ENCODE results near the gene ADARB2.
A peak's percentile ranks its signal among the peaks of the same experiment; 100 is the strongest.
"Not testable (repeated sequence)": the region's sequence is repeated elsewhere in the genome, so short reads cannot be mapped to it uniquely, and the experiment has no call there.

Gene ADARB2

DNA sequence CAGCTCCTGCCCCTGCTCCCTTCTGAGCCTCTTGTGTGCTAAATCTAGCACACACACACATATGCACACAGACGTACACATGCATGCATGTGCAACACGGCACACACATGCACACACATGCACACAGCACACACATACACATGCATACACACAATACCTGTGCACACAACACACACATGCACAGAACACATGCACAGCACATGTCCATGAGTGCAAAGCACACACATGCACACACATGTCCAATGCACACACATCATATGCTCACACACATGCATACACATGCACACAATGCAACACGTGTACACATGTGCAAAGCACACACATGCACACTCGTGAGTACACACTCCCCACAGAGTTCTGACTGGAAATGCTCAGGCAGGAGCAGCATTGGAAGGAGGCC is 566.1 kb downstream of the ADARB2 start:
- no peak for DNase-seq (ENCODE audit: low spot score)

DNA sequence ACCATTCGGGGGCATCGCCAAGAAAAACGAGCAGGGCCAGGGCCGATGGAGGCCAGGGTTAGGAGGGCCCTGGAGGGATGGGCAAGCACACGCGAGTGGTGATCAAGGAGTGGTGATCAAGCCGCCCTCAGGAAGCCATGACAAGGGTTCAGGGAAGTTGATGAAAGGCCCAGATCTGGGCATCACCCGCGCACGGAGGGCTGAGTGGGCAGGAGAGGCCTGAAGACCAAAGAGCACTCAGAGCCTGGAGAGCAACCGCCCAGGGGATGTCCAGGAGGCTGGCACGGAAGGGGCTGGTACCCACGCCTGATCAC is 566.5 kb downstream of the ADARB2 start:
- DNase-seq (ENCODE audit: low spot score), result no peak

DNA sequence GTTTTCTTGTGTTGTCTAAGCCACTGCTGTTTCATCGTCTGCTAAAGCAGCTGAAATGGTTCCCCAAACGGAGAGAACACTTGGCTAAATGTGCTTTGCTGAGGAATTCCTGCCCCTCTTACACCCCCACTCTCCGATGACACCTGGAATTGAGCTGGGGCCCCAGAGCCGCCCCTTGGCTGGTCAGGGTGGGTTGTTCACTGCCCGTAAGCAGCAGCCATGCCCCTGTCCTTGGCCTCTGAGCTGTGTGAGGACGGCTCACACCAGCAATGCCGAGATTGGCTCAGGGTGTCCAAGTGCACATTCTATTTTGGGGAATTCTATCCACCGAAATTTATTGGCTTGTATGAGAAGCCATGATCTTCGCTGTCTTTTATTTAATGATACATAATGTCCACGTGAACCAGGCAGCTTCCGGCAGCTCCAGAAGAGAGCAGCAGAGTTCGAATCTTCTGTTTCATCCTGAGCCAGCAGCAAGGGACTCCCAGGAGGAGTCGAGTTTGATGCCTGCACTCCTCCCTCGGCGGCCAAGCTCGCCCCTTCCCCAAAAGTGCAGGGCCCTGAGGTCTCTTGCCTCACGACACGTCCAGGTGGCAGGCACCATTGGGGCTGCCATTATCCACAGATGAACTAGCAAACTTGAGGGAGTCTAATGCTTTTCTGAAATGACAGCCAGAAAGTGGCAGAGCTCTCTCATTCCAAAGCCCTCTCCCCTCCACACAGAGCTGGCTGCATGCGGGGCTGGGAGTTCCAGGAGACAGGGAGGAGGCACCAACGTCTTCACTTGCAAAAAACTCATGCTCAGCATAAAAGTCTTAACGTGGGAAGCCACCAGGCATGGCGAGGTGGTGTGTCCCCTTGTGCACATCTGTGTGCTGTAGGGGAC is 567.1 kb downstream of the ADARB2 start:
- no peak for DNase-seq (ENCODE audit: low spot score)

DNA sequence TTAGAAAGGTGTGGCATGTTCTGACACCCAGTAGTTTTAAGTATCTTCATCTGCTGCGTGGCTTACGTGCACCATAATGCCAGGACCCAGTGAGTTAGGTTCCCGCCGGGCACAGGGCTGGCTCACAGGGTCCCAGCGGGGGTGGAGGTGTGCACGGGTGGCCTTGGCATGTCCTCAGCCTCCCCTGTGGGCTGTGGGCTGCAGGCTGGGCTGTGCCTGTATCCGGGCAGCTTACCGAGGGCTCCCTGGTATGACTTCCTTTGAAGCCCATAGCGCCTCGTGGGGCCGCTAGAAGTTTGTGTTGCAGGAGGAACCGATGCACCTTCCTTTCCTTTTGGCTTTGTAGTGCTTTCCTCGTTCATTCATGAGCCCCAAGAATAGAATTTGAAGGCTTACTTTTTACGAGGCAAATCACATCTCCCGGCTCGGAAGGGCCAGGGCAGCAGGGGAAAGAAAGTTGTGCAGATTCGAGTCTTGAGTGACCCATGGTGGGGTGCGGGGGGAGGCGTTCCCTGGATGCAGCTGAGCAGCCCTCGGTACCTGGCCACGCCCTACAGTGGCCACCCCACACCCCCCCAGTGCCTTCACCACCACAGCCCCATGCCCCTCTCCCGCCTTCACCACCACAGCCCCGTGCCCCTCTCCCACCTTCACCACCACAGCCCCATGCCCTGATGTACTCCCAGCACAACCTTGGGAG is 568.0 kb downstream of the ADARB2 start:
- no peak for DNase-seq (ENCODE audit: low spot score)

DNA sequence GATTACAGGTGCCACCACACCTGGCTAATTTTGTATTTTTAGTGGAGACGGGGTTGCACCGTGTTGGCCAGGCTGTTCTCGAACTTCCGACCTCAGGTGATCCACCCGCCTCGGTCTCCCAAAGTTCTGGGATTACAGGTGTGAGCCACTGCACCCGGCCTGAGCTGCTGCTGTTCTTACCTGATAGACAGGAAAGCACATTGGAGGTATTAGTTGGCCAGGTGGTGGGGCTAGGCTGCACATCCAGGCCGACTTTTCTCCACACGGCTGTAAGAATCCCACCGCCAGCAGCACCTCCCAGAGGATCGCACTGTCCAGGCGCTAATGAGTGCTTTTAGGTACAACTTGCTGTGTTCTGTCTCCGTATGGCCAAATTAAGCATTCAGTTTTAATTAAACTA is 568.6 kb downstream of the ADARB2 start:
- DNase-seq (ENCODE audit: low spot score), result no peak

DNA sequence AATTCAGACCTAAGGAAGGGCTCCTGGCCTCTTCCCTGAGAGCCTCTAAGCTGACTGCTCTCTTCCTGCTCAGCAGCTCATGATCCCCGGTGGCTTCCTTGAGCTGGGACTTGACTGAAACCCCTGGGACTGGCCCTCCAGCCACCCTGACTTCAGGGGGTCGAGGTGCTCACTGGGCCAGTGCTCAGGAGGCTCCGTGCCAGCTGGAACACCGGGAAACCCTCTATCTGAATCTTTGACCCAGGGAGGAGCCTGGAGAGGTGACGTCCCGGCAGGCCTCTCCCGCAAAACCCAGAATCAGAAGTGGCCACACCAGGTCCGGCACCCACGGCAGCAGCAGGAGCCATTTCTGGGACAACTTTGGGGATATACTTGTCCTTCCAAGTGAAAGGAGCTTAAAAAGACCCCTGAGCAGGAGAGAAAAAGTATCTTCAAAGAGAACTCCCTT is 570.5 kb downstream of the ADARB2 start:
- no peak for DNase-seq (ENCODE audit: low spot score)

DNA sequence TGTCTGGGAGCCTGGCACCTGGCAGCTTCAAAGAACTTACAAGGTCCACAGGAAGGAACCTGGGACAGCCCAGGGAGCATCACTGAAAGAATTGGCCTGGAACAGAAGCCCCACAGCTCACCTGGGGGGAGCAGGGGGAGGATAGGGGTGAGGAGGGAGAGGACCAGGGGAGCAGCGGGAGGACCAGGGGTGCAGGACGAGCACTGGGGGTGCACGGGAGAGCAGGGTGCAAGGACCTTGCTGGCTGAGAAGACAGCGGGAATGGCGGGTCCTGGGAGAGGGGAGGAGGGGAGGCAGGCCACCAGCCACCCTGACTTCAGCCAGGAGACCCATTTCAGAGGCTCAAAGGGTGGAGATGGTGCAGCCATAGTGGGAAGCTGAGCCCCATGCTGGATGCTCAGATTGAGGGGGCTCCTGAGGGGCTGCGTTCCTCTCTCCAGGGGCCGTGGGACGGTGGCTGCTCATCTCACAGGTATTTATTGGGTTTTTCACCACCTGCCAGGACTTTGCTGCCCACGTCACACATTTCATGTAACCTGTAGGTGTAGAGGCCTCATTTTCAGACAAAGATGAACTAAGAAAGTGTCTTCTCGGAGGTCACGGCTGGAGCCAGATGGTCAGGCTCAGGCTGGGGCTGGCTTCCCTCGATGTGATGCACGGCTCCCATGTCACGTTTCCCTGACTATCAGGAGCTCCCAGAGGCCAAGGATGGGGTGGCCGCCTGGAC is 571.1 kb downstream of the ADARB2 start:
- no peak for DNase-seq (ENCODE audit: low spot score)

DNA sequence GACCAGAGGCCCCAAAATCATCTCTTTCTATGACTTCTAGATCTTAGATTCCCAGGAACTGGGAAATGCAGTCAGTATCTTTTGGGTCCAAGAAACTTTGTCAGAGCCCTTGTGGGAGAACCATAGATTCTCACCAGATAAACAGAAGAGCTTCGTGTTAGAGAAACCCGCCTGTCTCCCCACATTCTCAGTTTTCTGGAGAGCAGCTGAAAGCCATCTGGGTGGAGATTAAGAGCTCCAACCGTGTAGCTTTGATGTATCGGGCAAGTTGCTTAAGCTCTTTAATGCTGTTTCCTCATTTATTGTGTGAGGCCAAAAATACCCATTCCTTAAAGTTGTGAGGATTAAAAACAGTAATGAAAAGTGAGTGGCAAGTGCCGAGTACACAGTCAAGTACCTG is 573.5 kb downstream of the ADARB2 start:
- DNase-seq (ENCODE audit: low spot score), result peak; percentile 21

DNA sequence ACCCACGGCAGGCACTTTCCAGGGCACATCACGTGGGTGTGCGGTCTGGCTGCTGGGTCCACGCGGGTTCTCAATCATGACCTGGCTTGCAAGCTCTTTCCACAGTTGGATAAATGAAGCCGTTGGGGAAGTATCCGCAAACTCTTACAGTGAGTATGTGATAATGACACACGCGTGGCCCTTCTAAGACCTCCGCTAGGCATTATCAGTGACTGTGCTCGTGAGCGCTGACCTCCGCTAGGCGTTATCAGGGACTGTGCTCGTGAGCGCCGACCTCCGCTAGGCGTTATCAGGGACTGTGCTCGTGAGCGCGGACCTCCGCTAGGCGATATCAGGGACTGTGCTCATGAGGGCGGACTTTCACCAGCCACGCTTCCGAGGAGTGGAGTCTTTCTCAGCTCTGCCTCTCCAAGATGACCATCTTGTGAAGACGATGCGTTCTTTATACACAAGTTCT is 574.1 kb downstream of the ADARB2 start:
- no peak for DNase-seq (ENCODE audit: low spot score)

DNA sequence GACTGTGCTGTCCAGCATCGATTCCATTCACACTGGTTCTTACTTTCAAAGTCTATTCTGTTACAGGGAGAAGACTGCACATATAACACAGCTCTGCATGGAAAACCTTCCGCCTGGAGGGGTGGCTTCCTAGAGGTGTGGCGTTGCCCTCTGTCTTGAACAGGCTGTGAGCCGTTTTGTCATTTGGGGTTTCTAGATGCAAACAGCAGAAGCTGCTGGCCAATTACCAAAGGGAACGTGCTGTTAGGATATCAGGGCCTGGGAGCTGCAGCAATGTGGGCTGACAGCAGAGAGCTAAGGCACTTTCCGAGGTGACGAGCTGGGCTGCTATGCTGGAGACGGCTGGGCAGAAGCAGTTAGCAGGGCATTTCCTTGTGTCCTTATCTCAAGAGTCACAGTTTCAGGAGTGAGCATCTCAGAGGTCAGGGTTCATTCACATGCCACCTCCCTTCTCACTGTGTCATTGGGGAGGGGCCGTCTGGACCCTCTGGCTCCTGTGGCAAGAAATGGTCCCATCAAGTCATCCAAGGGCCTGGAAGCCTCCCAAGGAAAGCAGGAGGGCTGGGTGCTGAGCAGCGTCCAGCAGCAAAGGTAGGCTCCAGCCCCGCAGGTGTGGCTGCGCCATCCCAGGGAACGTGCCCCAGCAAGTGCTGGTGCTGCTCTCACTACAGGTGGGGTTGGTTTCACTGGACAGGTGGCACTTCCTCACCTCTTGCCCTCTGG is 574.7 kb downstream of the ADARB2 start:
- peak; percentile 41 for DNase-seq (ENCODE audit: low spot score)

DNA sequence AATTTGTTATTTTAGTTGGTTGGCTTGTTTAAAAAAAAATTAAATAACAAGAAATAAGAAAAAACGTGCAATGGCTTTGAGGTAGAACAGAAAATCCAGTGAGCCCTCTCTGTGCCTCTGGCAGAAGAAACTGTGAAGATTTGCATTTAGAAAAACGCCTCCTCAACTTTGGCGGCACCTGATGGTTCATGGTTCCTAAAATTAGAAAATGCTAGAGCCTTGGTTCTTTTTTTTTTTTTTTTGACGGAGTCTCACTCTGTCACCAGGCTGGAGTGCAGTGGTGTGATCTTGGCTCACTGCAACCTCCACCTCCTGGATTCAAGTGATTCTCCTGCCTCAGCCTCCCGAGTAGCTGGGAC is 576.0 kb downstream of the ADARB2 start:
- not testable (repeated sequence) for DNase-seq (ENCODE audit: low spot score)

DNA sequence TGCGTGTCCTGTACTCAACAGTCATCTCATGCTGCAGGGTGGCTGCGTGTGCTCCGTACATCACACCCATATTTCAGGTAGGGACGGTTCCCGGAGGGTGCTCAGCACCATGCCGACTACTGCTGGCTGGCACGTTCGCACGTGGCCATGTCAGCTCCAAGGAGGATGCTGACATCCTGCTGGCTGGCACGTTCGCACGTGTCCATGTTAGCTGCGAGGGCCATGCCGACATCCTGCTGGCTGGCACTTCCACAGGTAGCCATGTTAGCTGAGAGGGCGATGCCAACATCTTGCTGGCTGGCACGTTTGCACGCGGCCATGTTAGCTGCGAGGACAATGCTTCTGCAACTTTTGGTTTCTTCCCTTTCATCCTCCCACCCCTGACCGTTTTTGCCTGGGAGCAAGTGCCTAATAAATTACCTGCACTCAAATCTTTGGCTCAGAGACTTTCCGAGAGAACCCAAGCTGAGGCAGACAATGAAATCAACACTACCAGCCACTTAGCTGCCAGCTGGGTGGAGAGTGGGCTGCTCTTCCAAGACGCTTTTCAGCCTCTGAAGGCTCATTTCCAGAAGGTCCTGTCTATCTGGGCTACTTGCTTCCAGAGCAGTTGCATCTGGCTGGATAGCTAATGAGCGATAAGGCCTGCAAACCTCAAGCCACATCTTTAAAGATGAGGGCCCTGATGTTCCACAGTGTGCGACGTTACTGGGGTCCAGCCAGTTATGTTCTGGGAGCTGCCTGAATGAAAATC is 576.6 kb downstream of the ADARB2 start:
- DNase-seq (ENCODE audit: low spot score), result peak; percentile 19

DNA sequence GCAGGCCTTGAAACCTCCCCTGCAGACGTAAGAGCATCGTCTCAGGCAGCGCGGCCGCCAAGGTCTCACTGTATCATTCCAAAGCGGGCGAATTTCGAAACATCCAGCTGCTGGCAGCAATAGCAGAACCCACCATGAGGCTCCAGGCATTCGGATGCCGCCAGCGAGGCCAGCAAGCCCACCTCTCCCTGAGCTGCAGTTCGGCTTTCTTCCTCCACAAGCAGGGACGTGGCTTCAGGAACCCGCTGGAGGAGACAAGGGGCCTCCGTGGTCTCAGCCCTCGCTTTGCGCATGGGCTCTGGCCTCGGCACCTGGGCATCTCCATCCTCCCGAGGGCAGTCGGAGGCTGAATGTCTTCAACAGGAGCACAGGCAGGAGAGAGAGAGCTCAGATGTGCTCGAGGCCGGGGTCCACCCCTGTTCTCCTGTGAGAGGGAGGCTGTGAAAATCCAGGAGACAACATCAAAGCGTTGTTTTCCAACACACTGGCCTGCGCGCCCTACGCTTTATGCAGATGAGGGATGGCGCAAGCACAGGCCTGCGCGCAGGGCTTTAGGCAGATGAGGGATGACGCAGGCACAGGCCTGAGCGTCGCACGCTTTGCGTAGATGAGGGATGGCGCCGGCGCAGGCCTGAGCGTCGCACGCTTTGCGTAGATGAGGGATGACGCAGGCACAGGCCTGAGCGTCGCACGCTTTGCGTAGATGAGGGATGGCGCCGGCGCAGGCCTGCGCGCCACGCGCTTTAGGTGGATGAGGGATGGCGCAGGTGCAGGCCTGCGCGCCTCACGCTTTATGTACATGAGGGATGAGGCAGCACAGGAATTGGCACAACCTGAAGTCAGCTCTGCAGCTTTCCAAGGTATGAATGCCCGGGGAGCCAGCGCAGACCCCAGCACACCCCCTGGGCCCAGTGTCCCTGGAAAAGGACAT is 577.9 kb downstream of the ADARB2 start:
- DNase-seq (ENCODE audit: low spot score), result peak; percentile 32

DNA sequence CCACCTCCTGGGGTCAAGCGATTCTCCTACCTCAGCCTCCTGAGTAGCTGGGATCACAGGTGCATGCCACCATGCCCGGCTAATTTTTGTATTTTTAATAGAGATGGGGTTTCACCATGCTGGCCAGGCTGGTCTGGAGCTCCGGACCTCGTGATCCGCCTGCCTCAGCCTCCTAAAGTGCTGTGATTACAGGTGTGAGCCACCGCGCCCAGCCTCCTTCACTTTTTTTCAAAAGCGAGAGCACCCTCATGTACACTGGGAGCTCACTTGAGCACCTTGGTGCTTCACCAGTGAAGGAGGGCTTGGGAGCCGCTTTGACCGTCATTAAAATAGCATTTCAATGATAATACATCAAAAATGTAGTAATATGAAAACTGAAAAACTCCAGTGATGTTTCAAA is 578.8 kb downstream of the ADARB2 start:
- DNase-seq (ENCODE audit: low spot score), result peak; percentile 7

DNA sequence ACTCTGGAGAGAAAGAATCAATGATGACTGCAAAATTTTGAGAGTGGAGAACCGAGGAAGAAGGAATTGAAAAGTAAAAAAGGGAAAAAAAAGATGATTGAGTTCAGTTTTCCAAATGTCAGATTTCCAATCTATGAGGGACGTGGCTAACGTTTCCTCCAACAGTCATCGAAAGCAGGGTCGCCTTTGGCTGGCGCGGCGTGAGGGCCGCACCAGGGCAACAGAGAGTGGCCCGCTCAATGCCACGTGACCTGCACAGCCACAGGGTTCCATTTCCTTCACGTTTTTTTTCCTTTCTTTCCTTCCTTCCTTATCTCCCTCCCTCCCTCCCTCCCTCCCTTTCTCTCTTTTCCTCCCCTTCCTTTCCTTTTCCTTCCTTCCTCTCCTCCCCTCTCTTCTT is 579.3 kb downstream of the ADARB2 start:
- DNase-seq (ENCODE audit: low spot score), result no peak

DNA sequence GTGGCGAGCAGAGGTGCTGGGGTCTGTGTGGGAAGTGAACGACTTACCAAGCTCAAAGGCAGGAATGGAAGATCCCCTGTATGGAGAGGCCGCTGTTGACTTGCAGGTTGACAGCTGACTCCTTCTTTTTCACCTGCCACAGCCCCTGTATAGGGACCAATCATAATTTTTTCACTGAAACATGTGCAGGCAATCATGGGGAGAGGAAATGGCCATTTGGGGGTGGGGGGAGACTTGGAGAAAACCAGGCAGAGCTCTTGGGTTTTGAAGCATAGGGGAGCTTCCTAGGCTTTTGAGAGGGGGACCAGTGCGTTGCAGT is 579.8 kb downstream of the ADARB2 start:
- DNase-seq (ENCODE audit: low spot score), result peak; percentile 24

DNA sequence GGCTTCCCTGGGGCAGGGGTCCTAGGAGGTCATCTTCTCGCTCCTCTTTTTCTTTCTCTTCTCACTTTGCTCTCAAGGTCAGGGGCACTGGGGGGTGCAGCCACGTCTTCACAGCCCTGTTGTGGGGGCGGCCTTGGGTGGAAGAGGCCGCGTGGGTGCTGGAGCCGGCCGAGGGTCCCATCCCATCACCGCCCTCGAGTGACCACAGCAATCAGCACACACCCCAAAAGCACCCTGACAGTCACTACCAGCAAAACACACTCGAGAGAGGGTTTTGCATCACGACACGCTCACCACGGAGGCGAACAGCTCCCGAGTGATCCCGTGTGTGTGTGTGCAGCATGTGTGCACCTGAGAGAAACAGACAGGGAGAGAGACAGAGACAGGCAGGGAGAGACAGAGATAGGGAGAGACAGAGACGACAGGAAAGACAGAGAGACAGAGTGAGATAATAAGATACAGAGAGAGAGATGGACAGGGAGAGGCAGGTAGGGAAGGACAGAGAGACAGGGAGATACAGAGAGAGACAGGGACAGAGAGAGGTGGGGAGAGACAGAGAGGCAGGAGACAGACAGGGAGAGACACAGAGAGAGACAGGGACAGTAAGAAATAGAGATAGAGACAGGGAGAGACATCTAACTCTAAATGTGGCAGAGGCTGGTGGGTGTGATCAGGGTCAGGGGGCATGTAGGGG is 580.3 kb downstream of the ADARB2 start:
- peak; percentile 36 for DNase-seq (ENCODE audit: low spot score)

DNA sequence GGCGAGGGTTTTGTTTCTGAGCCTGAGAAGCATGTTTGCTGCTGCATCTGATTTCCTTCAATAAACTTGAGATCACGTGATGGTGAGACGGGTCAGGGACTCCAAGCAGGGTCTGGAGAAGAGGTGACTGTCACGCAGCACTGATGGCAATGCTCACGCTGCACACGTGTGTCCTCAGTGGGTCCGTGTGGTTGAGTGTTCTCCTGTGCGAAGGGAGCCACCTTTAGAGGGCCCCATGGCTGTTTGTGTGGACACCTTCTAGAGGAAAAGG is 580.8 kb downstream of the ADARB2 start:
- DNase-seq (ENCODE audit: low spot score), result peak; percentile 29

DNA sequence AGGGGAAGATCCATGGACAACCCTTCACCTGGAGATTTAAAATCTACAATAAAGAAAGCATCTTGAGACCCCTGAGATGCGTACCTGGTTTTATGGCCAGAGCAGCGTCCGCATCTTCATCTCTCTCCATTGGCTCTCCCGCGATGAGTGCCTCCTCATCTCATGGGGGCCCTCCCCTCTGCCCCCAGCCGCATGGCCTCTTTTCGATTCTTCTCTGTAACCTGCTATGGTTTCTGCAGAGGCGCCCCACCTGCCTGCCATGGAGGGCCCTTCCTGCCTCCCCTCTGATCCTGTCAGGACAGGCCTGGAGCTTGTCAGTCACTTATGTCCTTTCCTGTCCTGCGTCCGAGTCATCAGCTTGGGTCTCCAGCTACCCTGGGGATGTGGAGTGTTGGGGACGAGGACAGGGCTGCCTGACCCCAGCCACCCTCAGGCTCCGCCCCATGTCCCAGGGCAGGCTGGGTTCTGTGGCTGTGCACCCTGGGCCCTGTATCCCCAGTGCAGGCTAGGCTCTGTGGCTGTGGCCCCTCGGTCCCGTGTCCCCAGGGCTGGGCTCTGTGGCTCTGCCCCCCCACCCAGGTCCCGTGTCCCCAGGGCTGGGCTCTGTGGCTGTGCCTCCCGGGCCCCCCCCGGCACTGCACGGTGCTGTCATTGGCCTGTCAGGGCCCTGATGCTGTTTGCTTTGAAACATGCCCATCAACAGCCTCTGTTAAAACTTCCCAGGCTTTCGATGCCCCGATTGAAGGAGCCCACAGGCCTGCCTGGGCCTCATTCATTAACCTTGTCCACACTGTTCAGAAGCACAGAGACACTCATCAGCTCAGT is 581.3 kb downstream of the ADARB2 start:
- peak; percentile 40 for DNase-seq (ENCODE audit: low spot score)

All from ecto neural progenitor cell (in vitro differentiated cells).